Stomach (tissue), 9 donors: ENCODE results near the gene NFATC4. TPM values are rescaled to one million over a fixed set of nuclear protein-coding genes. Genes with fewer than 3 reads are reported as not detected.

Experiments
- DNase-seq, 2 donors: peaks; one replicate each; pipeline versions ENCODE4 v3.0.0 to v3.0.0-alpha.2; 2013 to 2019
- H3K27ac ChIP-seq, 5 donors: fragments of 200-600 bp in 4 of 5; sonication (generic) in 4 of 5; one replicate each; pipeline ENCODE4 v1.5.1; 2013 to 2019; ENCODE audit warnings: mild to moderate bottlenecking in 1 of 5, moderate library complexity in 1 of 5
- H3K27me3 ChIP-seq, 3 donors: fragments of 200-600 bp; sonication (generic); one replicate each; pipeline ENCODE4 v1.5.1; 2017 to 2019; ENCODE audit warnings: mixed run types in 1 of 3
- H3K36me3 ChIP-seq, 4 donors: fragments of 200-600 bp; sonication (generic); 1 replicate in 3 of 4; 2 replicates in 1 of 4; pipeline ENCODE4 v1.5.1; 2016 to 2019
- H3K4me1 ChIP-seq, 4 donors: fragments of 200-600 bp; sonication (generic); one replicate each; pipeline ENCODE4 v1.5.1; 2016 to 2019
- H3K4me3 ChIP-seq, 4 donors: fragments of 200-600 bp; sonication (generic) in 3 of 4; one replicate each; pipeline ENCODE4 v1.5.1; 2016 to 2019; ENCODE audit warnings: mild to moderate bottlenecking in 1 of 4
- H3K9me3 ChIP-seq, 4 donors: fragments of 200-600 bp; sonication (generic); one replicate each; pipeline ENCODE4 v1.5.1; 2016 to 2019
- CTCF ChIP-seq, 7 experiments: fragments of 450-650 bp in 4 of 7; fragments of 200-600 bp in 3 of 7; sonication (generic) in 3 of 7; IDR thresholded peaks; one replicate each; pipeline ENCODE4 v1.5.1; 2016 to 2019; ENCODE audit warnings: antibody characterized with exemption in 7 of 7, control low read depth in 2 of 7, mild to moderate bottlenecking in 1 of 7
- EP300 ChIP-seq: sonication (generic); formaldehyde crosslinking; IDR thresholded peaks from one replicate; pipeline ENCODE4 v1.6.1; 2017; ENCODE audit warnings: antibody characterized with exemption
- POLR2A ChIP-seq, 4 donors: fragments of 450-650 bp; IDR thresholded peaks; one replicate each; pipeline ENCODE4 v1.6.1; 2016; ENCODE audit warnings: antibody characterized with exemption in 4 of 4, control low read depth in 2 of 4, mild to moderate bottlenecking in 1 of 4, moderate library complexity in 1 of 4
- POLR2AphosphoS5 ChIP-seq, 3 donors: sonication (generic); formaldehyde crosslinking; IDR thresholded peaks; one replicate each; pipeline ENCODE4 v1.6.1; 2016; ENCODE audit warnings: antibody characterized with exemption in 3 of 3
- WGBS, 5 donors: extraction: QIAGEN DNeasy Blood & Tissue Kit in 3 of 5; methylation state at CpG; one replicate each; pipeline versions ENCODE4 v1.1.5 to v1.1.7; 2013 to 2018; 5-methylcytosine and 5-hydroxymethylcytosine counted together
- intact Hi-C: fragments of 100-400 bp; cut with DNase I; formaldehyde crosslinking; loops from one replicate; pipeline ENCODE4 v1.15.1; 2023; ENCODE audit warnings: low total_unique reads
- polyA plus RNA-seq, 3 donors: library from polyadenylated mRNA; stranded (reverse); fragments of 200-250 nt; gene quantifications; one replicate each; pipeline ENCODE4 v1.2.3, GENCODE V29; 2013
- total RNA-seq, 5 donors: library from RNA; depleted of rRNA; stranded (reverse); fragments of >200 nt; gene quantifications; one replicate each; pipeline versions ENCODE4 v1.1.0 to v1.2.3, GENCODE V29; 2014 to 2016
- donor health status: healthy with polysubstance abuse.
- donor health status: Bipolar disorder and iron deficiency.
- donor health status: healthy.

Gene NFATC4
- total and polyA plus RNA-seq, 8 donors: 20.1 to 119 (median 57.9) TPM

GRCh38 chr14:24337144-24337823 lies 30.7 kb upstream of the NFATC4 start:
- H3K27me3 ChIP-seq: peaks cover 0 to 29% (median 8%) of the 10 kb centered on the region in 3 donors
- 80 to 94% (median 89%) methylated on average over 3 to 7 of the region's 7 CpGs for WGBS, 5 donors
- intact Hi-C loops: no loop called here

GRCh38 chr14:24337824-24338175 lies 30.2 kb upstream of the NFATC4 start:
- intact Hi-C loops: no loop called here
- Histone ChIP-seq H3K27ac (no peak overlapping the region), H3K27me3 (peaks cover 0 to 29% (median 8%) of the 10 kb centered on the region in 3 donors), H3K9me3 (no peaks in the 10 kb centered on the region), H3K36me3 (peaks cover 4 to 31% (median 18%) of the 10 kb centered on the region in 4 donors), H3K4me1 (peaks cover 33 to 70% (median 41%) of the 10 kb centered on the region in 4 donors), H3K4me3 (peak overlapping the region in 1 of 4 donors; percentile 59)
- TF ChIP-seq EP300 (no peak), POLR2A (IDR thresholded peaks at IDR 0.05) (no peak), CTCF (IDR thresholded peaks at IDR 0.05) (no peak), POLR2AphosphoS5 (IDR thresholded peaks at IDR 0.05) (no peak)
- no peak for DNase-seq
- 88 to 95% (median 94%) methylated on average over 8 of the region's 8 CpGs for WGBS, 5 donors

More at GRCh38 chr14:24337144-24337823, 30.7 kb upstream of the NFATC4 start:
- H3K27ac ChIP-seq: no peak overlapping the region
- H3K9me3 ChIP-seq: no peaks in the 10 kb centered on the region
- DNase-seq: no peak
- TF ChIP-seq POLR2A (IDR thresholded peaks at IDR 0.05) (no peak), CTCF (IDR thresholded peaks at IDR 0.05) (no peak), EP300 (no peak), POLR2AphosphoS5 (IDR thresholded peaks at IDR 0.05) (no peak)
- peaks cover 4 to 31% (median 18%) of the 10 kb centered on the region in 4 donors for H3K36me3 ChIP-seq
- no peak overlapping the region for H3K4me3 ChIP-seq
- H3K4me1 ChIP-seq: peaks cover 38 to 75% (median 46%) of the 10 kb centered on the region in 4 donors

GRCh38 chr14:24338843-24339242 lies 29.1 kb upstream of the NFATC4 start:
- no peak for DNase-seq
- intact Hi-C loops: no loop called here
- Histone ChIP-seq H3K4me1 (peaks cover 22 to 59% (median 31%) of the 10 kb centered on the region in 4 donors), H3K9me3 (no peaks in the 10 kb centered on the region), H3K4me3 (peak overlapping the region; percentile 47 to 60 (median 55)), H3K27me3 (peaks cover 0 to 21% (median 8%) of the 10 kb centered on the region in 3 donors), H3K36me3 (peaks cover 4 to 31% (median 18%) of the 10 kb centered on the region in 4 donors), H3K27ac (peak overlapping the region in 4 of 5 donors; percentile 79 to 85 (median 83))
- TF ChIP-seq POLR2AphosphoS5 (IDR thresholded peaks at IDR 0.05) (no peak), CTCF (IDR thresholded peaks at IDR 0.05) (no peak), EP300 (no peak), POLR2A (IDR thresholded peaks at IDR 0.05) (no peak)
- WGBS, 5 donors: 55 to 83% (median 72%) methylated on average over 11 to 14 of the region's 14 CpGs

DNA sequence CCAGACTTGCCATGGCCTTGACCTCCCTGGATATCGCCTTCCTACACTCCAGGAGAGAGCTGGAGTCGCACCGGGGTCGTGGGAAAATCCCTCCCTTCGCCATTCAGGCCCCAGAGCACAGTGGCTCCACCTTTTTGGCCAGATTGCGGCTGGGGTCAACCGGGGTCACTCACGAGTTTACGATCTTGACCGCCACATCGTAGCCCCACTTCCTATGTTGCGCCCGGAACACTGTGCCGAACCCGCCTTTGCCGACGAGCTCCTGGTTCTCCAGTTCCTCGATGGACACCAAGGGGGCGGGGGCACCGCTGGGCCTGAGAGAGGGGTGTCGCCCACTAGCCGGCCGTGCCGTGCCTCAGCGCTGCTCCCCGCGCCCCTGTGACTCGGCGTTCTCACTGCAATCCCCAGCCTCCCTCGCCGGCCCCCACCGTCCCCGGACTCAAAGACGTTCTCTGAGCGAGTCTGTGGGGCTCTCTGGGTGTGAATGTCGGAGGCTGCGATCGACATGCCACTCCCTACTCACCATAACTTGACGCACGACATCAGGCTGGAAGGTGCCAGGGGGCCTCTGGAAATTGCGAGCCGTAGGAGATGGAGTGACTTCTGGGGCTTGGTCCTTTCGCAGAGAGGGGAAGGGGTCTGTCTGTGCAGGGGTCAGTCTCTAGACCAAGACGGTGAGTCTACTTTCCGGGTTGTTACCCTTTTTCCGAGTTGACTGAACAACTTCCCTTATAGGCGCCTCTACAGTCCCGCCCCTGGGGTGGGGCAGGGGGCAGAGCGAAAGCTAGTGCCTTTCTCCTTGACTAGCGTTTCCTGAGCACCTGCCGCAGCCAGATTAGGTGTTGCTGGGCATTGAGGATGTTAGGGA lies 28.5 kb upstream of the NFATC4 start, which contains the start of gene RIPK3:
RIPK3 (minus strand) TSS at position 708 of the 868 bp plus-strand sequence; CDS start at position 543, 165 bp downstream.
- peak; percentile 80 to 90 for DNase-seq
- intact Hi-C loops: no loop called here
- peak within 1 kb of the TSS; percentile 47 to 60 (median 55) for H3K4me3 ChIP-seq
- peaks cover 0 to 15% (median 3%) of the 10 kb centered on the region in 3 donors for H3K27me3 ChIP-seq
- H3K4me1 ChIP-seq: peaks cover 16 to 52% (median 24%) of the 10 kb centered on the region in 4 donors
- H3K36me3 ChIP-seq: peaks cover 4 to 31% (median 18%) of the 10 kb centered on the region in 4 donors
- no peaks in the 10 kb centered on the region for H3K9me3 ChIP-seq
- TF ChIP-seq CTCF (IDR thresholded peaks at IDR 0.05): no peak
- TF ChIP-seq EP300: no peak
- TF ChIP-seq POLR2AphosphoS5 (IDR thresholded peaks at IDR 0.05): peak in 2 of 3 donors; percentile 59 to 68
- TF ChIP-seq POLR2A (IDR thresholded peaks at IDR 0.05): peak in 1 of 4 donors; percentile 14
- WGBS, 5 donors: 4 to 14% (median 7%) methylated on average over 28 to 51 of the region's 51 CpGs
- peak within 1 kb of the TSS; percentile 79 to 87 (median 84) for H3K27ac ChIP-seq
